ENCODE data around the gene TMEM43. TPM values are rescaled to one million over a fixed set of nuclear protein-coding genes. Genes with fewer than 3 reads are reported as not detected.

TMEM43 gene
- total RNA-seq, 1 donor from 2014 or later, result 56.3 TPM

DNA sequence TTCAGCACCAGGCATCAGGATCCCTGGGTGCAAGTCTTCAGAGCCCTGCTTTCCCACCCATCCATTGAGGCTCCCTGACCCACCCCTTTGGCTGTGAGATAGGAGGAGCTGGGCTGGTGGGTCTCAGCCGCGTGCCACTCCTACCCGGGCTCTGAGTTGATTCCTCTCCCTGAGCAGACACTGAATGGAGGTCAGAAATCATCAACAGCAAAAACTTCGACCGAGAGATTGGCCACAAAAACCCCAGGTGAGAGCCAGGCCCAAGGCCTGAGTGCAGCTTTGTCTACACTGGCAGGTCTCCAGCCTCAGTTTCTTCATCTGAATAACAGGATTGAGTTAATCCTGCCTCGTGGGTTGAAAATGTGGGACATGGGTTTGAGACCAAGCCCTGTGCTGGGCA, 7.8 kb downstream of the TMEM43 start:
- H3K4me3 ChIP-seq (ENCODE audit: low read depth, low read length), result no peak overlapping the region
- TF ChIP-seq, protein P1, sequence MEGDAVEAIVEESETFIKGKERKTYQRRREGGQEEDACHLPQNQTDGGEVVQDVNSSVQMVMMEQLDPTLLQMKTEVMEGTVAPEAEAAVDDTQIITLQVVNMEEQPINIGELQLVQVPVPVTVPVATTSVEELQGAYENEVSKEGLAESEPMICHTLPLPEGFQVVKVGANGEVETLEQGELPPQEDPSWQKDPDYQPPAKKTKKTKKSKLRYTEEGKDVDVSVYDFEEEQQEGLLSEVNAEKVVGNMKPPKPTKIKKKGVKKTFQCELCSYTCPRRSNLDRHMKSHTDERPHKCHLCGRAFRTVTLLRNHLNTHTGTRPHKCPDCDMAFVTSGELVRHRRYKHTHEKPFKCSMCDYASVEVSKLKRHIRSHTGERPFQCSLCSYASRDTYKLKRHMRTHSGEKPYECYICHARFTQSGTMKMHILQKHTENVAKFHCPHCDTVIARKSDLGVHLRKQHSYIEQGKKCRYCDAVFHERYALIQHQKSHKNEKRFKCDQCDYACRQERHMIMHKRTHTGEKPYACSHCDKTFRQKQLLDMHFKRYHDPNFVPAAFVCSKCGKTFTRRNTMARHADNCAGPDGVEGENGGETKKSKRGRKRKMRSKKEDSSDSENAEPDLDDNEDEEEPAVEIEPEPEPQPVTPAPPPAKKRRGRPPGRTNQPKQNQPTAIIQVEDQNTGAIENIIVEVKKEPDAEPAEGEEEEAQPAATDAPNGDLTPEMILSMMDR (conservative IDR thresholded peaks at IDR 0.05; ENCODE audit: low read depth, low read length), result no peak
- DNase-seq (ENCODE audit: low read depth), result no peak

DNA sequence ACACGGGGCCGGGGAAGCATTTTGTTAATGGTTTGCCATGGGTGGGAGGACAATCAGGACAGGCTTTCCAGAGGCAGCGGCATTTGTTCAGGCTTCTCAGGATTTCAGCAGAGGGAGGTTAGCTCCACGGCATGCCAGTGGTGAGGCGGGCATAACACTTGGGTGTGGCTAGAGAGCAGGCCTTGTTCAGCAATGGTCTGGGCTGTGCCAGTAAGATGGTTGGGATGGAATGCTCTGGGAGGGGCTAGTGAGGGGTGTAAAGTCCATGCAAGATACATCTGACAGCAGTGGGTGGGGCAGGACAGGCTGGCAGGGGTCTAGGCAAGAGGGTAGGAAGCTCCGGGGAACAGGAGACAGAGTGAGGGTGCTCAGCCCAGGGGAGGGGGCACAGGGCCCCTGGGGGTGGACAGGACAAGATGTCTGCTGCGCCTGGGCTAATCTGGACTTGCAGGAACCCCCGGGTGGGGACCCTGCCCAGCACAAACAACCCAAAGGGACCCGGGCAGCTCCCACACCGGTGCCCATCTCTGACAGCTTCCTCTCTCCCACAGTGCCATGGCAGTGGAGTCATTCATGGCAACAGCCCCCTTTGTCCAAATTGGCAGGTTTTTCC, 8.4 kb downstream of the TMEM43 start:
- TF ChIP-seq, protein P1 (conservative IDR thresholded peaks at IDR 0.05; ENCODE audit: low read depth, low read length), result no peak
- H3K4me3 ChIP-seq (ENCODE audit: low read depth, low read length), result no peak overlapping the region
- no peak for DNase-seq (ENCODE audit: low read depth)

DNA sequence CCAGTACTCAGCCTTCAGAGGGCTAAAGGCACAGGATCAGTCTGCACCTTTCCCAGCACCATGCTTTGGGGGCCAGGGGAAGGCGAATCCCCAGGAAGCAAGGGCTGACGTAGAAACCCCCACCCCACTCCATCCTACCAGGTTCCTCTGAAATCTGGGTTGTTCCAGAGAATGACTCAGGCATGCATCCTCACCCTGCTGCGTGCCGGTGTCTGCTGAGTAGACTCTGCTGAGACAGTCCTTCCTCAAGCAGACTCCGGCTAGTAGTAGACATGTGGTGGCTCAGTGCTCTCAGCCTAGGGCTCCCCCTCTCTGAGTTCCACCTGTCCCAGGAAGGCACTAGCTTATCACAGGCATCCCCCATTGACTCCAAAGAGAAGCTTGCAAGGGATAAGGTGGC, 9.0 kb downstream of the TMEM43 start:
- DNase-seq (ENCODE audit: low read depth), result no peak
- TF ChIP-seq, protein P1 (conservative IDR thresholded peaks at IDR 0.05; ENCODE audit: low read depth, low read length), result no peak
- no peak overlapping the region for H3K4me3 ChIP-seq (ENCODE audit: low read depth, low read length)

DNA sequence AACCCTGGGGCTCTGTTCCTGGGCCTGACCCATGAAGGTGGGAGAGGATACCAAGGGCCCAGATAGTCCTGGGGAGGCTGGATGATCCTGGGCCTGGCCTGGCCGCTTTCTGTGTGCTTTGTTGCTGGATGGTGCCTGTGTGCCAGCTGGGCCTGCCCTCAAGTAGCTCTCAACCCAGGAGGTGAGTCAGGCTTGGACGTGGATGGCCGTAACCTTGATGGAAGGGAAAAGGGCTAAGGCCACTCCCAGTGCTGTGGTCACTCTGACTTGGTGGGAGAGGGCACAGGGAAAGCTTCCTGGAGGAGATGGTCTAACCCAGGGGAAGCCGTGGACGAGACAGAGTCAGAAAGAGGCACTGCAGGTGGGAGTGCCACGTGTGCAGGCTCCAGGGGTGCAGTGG, 9.4 kb downstream of the TMEM43 start:
- no peak for DNase-seq (ENCODE audit: low read depth)
- TF ChIP-seq, protein P1 (conservative IDR thresholded peaks at IDR 0.05; ENCODE audit: low read depth, low read length), result no peak
- no peak overlapping the region for H3K4me3 ChIP-seq (ENCODE audit: low read depth, low read length)

DNA sequence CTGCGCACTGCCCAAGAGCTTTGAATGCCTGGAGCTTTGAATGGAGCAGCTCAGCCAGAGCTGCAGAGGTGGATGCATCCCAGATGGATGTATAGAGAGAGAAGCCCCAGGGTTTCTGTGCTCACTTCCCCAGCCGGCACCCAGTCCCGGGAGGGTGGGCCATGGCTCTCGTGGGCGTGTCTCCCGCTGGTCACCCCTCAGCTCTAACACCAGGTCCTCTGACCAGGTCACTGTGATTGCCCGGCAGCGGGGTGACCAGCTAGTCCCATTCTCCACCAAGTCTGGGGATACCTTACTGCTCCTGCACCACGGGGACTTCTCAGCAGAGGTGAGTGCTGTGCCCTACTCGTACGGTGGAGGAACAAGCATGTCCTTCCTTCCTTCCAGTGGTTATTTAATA, 10.7 kb downstream of the TMEM43 start:
- H3K4me3 ChIP-seq (ENCODE audit: low read depth, low read length), result no peak overlapping the region
- DNase-seq (ENCODE audit: low read depth), result no peak
- TF ChIP-seq, protein P1 (conservative IDR thresholded peaks at IDR 0.05; ENCODE audit: low read depth, low read length), result no peak

DNA sequence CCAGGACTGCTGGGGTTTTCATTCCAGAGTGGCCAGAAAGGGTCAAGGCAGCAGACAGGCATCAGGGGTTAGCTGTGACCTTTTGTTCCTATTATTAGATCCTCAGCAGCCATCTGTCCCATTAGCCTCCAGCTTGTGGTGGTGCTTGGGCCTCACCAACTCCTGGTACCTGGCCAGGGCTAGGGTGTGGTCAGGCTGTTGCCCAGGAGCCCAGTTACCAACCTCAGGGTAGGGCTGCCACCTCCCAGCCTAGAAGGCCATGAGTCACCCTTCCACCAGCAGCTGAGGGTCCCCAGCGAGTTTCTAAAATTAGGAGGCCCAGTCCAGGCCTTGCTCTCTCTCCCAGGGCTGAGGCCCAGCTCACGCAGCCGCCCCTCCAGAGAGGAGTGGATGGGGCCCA, 12.2 kb downstream of the TMEM43 start:
- H3K4me3 ChIP-seq (ENCODE audit: low read depth, low read length), result no peak overlapping the region
- TF ChIP-seq, protein P1 (conservative IDR thresholded peaks at IDR 0.05; ENCODE audit: low read depth, low read length), result no peak
- DNase-seq (ENCODE audit: low read depth), result no peak

DNA sequence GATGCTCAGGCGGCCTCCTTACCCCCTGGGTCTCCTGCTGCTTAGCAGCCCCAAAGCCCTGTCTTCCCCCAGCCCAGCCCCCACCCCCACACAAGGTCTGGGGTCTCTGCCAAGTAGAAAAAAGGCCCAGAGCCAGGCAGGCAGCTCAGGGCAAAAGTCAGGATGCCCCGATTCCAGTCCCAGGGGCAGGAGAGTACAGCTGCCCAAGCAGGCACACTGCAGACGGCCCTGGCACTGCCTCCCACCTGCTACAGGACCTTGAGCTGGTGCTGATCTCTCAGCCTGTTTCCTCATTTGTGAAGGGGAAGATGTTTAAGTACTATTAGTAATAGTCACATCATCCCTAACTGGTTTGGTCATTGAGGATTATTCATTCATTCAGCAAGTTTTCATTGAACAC, 12.6 kb downstream of the TMEM43 start:
- no peak overlapping the region for H3K4me3 ChIP-seq (ENCODE audit: low read depth, low read length)
- TF ChIP-seq, protein P1 (conservative IDR thresholded peaks at IDR 0.05; ENCODE audit: low read depth, low read length), result no peak
- DNase-seq (ENCODE audit: low read depth), result no peak

Data from epithelial cell of proximal tubule (primary cell).